Measurements from ENCODE around the gene SSX7.
"Not testable (repeated sequence)": the region's sequence is repeated elsewhere in the genome, so short reads cannot be mapped to it uniquely, and the experiment has no call there.

The SSX7 gene, protein sequence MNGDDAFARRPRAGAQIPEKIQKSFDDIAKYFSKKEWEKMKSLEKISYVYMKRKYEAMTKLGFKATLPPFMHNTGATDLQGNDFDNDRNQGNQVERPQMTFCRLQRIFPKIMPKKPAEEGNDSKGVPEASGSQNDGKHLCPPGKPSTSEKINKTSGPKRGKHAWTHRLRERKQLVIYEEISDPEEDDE

DNA sequence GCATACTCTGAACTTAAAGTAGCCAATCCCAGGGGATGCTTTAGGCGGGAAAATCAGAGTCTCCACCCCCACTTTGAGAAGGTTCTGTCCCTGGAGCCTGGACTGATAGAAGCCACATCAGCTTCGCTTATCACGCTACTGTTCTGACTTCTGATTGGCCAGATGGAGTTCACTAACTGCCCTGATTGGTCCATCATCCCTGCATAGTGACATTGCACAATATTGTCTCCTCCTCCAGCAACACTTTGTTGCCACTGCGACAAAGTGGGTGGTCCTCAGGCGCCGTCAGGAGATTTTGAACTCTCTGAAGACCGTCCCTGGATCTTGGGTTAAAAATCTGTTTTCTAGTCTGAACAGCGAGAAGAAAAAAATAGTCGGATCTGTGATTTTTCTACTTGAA, at the start of gene SSX7:
TSS of gene SSX7 (minus strand) at position 101 of the 400 bp plus-strand sequence. CDS start 1,428 bp downstream, outside the sequence.
- not testable (repeated sequence) for DNase-seq (ENCODE audit: extremely low read depth, low read depth)

DNA sequence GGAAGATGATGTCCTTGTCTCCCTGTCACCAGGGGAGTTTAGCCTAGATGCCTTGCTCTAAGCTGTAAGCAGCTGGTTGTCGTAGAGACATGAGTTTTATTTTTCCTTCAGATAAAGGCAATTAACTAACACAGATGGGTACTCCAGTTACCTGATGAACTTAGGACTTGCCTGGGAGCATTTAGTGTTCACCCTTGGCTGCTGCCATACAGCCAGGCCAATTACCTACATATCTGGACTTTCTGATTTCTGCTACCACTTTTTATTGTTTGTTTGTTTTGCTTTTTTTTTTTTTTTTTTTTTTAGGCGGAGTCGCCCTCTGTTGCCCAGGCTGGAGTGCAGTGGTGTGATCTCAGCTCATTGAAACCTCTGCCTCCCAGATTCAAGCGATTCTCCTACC, 37.3 kb upstream of the SSX7 start:
- DNase-seq (ENCODE audit: extremely low read depth, low read depth) = not testable (repeated sequence)

DNA sequence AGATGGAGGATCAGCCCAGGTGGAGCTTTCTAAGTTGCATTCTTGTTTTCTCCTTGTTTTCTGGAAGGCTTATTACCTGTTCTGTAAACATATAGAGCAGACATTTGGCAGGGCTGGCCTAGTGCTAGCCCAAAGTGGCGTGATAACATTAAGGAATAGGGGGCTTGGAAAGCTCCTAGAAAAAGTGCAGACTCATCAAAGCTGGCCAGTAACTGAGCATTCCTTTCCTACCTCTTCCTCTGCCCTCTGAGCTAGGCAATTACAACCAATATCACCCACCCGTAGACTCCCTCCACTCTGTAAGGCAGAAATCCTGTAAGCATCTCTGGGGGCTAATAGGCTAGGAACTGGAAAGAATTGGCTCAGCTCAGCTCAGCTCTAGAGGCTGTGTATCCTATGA, 7.5 kb upstream of the SSX7 start:
- not testable (repeated sequence) for DNase-seq (ENCODE audit: extremely low read depth, low read depth)

DNA sequence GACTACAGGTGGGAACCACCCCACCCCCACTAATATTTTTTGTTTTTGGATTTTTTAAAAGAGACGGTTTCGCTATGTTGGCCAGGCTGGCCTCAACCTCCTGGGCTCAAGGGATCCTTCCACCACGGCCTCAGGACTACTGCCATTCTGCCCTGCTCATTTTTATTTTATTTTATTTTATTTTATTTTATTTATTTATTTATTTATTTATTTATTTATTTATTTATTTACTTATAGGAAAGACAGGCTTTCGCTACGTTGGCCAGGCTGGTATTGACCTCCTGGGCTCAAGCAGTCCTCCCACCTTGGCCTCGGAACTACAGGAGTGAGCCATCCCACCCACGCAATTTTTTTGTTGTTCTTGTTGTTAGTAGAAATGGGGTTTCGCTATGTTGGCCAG, 775 bp upstream of the SSX7 start:
- not testable (repeated sequence) for DNase-seq (ENCODE audit: extremely low read depth, low read depth)

DNA sequence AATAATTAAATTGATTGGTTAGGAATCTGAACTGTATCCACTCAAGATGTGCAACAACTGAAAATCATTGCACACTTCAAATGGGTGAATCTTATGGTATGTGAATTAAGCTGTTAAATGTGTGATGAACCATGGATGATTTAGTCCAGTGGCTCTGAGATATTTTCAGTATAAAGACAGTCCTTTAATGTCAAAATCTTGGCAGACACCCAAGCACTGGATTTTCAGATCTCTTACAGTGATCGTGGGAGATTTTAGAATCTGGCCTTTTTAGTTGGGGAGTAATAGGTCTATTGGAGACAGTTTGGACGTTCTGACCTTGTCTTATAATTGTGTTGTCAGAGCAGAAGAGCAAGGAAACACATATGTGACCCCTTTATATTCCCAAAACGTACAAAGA, 4.0 kb downstream of the SSX7 start:
- not testable (repeated sequence) for DNase-seq (ENCODE audit: extremely low read depth, low read depth)

DNA sequence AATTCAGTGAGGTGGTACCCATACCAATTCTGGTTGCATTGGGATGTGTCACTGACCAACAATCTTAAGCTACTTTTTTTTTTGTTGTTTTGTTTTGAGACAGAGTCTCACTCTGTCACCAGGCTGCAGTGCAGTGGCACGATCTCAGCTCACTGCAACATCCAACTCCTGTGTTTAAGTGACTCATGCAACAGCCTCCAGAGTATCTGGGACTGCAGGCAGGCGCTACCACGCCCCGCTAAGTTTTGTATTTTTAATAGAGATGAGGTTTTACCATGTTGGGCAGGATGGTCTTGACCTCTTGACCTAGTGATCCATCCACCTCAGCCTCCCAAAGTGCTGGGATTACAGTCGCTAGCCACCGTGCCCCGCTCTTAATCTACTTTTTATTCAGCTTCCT, 5.7 kb downstream of the SSX7 start:
- DNase-seq (ENCODE audit: extremely low read depth, low read depth) = not testable (repeated sequence)

DNA sequence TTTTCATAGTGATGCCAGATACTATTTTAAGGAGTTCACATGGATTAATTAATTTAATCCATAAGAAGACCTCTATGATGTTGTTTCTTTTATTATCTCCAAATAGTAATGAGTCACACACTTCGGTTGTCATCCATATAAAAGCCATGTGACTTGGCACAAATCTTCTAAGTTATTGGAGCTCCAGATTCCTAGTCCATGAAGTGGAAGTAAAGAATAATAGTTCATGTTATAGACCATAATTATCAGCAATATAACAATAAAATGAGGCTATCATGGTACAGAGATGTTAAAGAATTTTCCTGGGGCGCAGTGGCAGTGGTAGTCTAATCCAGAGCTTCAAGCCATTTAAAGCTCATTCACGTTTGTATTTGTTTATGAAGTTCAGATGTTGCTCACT, 26.2 kb downstream of the SSX7 start:
- not testable (repeated sequence) for DNase-seq (ENCODE audit: extremely low read depth, low read depth)

DNA sequence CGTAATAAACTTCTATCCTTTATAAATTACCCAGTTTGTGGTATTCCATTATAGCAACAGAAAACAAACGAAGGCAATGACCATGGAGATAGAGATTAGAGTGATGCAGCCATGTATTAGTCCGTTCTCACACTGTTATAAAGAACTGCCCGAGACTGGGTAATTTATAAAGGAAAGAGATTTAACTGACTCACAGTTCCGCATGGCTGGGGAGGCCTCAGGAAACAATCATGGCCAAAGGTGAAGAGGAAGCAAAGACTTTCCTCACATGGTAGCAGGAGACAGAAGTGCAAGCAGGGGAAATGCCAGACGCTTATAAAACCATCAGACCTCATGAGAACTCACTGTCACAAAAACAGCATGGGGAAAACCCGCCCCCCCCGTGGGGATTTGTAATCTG, 34.0 kb downstream of the SSX7 start:
- not testable (repeated sequence) for DNase-seq (ENCODE audit: extremely low read depth, low read depth)

DNA sequence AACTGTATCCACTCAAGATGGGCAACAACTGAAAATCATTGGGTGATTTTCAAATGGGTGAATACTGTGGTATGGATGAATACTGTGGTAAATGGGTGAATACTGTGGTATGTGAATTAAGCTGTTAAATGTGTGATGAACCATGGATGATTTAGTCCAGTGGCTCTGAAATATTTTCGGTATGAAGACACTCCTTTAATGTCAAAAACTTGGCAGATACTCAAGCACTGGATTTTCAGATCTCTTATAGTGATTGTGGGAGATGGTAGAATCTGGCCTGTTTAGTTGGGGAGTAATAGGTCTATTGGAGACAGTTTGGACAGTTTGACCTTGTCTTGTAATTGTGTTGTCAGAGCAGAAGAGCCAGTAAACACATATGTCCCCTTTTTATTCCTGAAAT, 45.7 kb downstream of the SSX7 start:
- TF ChIP-seq, protein P1, sequence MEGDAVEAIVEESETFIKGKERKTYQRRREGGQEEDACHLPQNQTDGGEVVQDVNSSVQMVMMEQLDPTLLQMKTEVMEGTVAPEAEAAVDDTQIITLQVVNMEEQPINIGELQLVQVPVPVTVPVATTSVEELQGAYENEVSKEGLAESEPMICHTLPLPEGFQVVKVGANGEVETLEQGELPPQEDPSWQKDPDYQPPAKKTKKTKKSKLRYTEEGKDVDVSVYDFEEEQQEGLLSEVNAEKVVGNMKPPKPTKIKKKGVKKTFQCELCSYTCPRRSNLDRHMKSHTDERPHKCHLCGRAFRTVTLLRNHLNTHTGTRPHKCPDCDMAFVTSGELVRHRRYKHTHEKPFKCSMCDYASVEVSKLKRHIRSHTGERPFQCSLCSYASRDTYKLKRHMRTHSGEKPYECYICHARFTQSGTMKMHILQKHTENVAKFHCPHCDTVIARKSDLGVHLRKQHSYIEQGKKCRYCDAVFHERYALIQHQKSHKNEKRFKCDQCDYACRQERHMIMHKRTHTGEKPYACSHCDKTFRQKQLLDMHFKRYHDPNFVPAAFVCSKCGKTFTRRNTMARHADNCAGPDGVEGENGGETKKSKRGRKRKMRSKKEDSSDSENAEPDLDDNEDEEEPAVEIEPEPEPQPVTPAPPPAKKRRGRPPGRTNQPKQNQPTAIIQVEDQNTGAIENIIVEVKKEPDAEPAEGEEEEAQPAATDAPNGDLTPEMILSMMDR (IDR thresholded peaks at IDR 0.05; ENCODE audit: low read depth, low read length) = no peak
- DNase-seq (ENCODE audit: extremely low read depth, low read depth) = no peak

DNA sequence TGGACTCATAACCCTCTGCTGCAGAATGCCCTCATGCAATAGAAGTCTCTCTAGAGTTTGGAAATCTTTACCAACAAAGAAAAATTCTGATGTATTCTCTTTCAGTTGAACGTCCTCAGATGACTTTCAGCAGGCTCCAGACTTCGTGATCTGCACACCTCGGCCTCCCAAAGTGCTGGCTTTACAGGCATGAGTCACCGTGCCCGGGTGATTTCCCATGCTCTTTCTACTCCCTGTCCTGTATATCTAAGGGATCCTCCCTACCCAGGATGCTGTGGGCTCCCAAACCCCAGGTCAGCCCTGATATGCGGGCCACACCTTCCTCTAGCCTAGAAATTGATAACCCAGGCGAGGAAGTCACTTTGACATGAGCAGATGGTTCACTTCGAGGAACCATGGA, 51.5 kb downstream of the SSX7 start:
- not testable (repeated sequence) for DNase-seq (ENCODE audit: extremely low read depth, low read depth)

DNA sequence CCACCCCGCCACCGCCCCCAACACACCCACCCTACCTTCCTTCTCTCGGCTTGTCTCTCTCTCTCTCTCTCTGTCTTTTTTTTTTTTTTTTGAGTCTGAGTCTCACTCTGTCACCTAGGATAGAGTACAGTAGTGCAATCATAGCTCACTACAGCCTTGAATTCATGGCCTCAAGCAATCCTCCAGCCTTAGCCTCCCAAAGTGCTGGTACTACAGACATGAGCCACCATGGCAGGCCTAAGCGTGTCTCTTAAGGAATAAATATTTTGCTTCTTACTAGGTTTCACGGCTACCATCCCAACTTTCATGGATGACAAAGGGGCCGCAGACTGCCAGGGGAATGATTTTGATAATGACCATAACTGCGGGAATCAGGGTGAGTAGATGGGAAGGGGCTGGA, 55.8 kb downstream of the SSX7 start:
- TF ChIP-seq, protein P1 (IDR thresholded peaks at IDR 0.05; ENCODE audit: low read depth, low read length) = no peak

DNA sequence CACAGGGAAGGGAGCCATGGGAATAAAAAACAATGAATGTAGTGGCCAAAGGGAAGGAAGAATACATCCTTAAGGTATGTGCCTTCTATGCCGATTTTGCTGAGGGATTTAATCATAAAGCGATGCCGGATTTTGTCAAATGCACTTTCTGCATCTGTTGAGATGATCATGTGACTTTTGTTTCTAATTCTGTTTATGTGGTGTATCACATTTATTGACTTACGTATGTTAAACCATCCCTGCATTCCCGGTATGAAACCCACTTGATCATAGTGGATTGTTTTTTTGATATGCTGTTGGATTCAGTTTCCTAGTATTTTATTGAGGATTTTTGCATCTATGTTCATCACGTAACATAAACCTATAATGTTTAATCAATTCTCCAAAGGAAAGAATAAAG, 60.0 kb downstream of the SSX7 start:
- TF ChIP-seq, protein P1 (IDR thresholded peaks at IDR 0.05; ENCODE audit: low read depth, low read length) = no peak

More for the DNA sequence above, 55.8 kb downstream of the SSX7 start:
- DNase-seq (ENCODE audit: extremely low read depth, low read depth) = no peak

More for the DNA sequence above, 60.0 kb downstream of the SSX7 start:
- no peak for DNase-seq (ENCODE audit: extremely low read depth, low read depth)

All from AG09319 (cell line).